GM19328 (cell line): Measurements from ENCODE around the gene TNS1.

Experiments
- ATAC-seq: cut with Tn5 transposase; IDR thresholded peaks from one replicate; pipeline ENCODE4 v1.9.1; 2021; ENCODE audit warnings: mild to moderate bottlenecking, moderate library complexity; ENCODE audit not compliant: unreplicated experiment

The TNS1 gene

DNA sequence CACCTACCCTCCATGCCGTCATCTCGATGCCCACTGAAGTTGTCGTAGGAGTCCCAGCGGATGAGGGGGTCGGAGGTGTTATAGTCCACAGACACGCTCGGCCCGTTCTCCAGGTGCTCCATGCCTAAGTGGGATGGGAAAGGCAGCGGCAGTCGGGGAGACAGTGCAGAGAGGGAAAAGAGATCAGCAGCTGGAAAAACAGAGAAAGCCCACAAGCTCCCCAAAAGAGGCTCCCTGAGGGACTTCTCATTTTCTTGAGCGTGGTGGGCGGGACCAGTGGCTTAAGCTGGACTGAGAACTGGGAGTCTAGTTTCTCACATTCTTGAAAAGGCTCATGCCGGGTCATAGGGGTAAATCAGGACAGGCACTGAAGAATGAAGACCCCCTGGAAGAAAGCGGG is 121.9 kb downstream of the TNS1 start:
- ATAC-seq: no peak

DNA sequence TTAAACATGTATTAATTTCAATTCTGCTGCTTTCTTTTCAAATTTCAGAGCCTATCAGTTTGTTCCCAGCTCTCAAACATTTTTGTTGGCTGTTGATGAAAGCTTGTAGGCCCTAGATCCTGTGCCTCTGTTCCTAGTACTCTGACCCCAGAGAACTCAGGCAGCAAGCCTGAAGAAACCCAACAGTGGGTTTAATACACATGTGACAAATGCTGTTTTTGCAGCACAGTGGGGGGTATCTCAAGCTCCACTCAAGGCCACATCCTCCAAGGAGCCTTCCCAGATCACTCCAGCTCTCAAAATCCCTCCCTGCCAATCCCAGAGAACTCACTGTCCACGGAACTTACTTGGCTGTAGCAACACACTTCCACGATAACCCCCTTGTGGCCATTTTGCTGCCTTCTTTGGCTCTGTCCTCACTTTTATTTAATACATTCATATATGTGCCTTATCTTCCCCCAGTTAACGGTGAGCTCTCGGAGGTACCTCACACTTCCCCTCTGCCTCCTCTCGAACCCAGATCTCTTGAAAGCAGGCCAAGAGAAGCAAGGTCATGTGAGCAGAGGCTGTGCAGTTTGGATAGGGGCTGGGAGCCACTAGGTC is 122.4 kb downstream of the TNS1 start:
- no peak for ATAC-seq

DNA sequence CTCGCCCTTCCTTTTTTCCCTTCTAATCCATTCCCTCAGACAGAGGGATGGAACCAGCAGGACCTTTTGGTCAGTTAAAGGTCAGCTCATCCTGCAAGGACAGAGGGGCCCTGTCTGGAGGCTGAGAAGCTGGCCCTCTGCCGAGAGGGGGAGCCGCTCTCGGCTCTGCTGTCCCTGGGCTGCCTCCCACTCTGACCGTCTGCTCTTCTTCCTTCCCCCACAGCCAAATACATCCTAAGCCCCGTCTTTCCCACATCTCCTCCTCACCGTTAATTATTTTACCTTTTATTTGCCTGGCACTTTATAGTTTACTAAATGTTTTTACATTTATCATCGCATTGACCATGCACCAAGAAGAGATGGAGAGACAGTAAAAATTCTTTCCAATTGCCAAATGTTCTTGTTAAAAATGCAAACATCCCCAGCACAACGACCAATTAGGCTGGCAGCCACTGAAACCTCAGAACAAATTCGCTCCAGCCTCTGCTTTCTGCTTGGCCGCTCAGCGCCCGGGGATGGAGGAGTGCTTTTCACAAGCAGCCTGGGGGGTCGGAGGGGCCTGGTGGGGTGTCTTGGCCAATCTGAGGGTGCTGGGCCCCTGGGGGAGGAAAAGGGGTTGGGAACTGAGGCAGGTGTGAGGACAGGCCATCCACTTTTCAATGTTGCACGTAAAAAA is 123.7 kb downstream of the TNS1 start:
- ATAC-seq: no peak

DNA sequence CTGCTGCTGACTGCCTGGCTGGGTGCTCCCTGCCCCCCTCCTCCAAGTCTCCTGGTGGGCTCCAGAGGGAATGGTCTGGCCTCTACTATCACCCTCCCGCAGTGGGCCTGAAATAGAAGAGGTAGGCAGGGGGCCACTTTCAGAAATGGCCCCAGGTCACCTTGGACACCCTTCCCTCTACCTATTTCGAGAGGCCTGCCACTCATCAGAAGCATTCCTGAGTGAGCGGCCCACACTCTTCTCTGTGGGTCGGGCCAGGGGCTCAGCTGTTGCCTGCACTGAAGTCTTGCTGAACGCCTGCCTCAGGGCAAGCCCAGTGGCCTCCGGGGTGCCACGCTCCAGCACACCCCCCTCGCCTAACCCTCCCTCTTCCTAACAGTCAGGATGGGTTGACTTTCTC is 124.9 kb downstream of the TNS1 start:
- ATAC-seq: no peak

DNA sequence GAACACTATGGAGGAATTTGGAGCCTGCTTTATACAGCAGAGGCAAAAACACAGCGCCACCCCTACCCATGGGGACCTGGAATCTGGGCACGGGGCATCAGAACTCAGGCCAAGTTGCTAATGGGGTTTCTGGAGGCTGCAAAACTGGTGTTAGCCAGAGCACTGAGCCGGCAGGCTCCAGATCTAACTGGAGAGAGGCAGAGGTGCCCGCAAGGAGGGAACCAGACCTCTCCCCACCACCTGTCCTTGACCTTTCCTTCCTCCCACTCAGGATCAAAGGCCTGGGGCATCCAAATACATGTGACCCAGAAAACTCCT is 126.6 kb downstream of the TNS1 start:
- no peak for ATAC-seq

DNA sequence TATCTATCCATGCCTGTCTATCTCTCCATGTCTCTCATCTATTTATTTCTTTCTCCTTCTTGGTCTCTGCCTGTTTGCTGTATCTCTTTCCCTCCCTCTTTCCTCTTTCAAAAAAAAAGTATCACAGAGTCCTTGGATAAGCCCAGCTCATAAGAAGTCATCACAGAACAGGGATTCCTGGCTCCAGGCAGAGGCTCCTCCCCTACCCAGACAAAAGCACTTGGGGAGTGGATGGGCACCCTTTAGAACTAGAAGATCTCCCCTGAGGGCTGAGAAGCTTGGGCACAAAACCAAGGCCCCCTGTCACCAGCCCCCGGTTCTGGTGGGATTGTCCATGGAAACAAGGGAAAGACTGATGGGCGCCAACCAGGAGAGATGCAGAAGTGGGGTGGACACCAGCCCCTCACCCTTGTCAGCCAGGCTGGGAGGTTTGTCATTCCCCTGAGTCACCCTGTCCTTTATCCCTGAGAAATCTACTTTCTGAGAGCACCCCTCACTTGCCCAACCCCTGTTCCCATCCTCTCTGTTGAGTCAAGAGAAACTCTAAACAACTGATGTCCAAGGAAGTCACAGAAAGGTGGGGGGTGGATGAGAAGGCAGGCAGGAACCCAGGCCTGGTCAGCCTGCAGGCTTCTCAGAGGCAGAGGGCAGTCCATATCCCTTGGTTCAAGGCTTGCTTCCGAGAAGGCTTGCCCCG is 127.1 kb downstream of the TNS1 start:
- no peak for ATAC-seq

DNA sequence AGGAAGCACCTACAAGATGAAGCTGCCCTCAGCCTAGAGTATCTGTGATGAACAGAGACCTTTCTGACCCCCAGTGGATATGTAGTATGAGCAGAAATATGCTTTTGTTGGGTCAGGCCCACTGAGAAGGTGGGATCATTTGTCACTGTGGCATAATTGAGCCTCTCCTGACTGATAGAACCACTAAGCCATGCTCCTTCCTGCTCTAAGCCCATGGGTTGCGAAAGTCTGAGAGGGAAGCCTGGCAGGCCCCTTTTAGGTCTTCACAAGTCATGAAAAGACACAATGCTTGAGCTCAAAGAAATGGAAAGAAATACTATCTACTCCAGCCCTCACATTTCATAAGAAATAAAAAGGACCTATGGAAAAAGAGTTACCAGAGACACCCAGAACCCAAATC is 127.7 kb downstream of the TNS1 start:
- ATAC-seq: no peak

DNA sequence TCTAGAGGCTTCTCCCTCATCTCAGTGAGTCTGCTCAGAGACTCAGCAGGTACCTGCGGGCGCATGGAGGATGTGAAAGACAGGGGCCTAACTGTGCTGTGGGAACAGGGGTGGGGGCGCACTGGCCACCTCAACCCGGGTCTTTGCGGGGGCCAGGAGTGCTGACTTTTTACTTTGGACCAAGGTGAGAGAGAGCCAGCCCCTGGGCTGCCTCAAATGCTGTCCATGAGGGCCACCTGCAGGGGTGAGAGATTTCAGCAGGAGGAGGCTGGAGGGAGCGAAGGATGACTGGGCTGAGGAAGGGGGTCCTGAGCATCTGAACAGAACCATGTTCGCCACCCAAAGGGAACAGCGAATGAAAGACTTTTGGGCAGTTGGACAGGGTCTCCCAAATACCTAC is 129.4 kb downstream of the TNS1 start:
- ATAC-seq: no peak

DNA sequence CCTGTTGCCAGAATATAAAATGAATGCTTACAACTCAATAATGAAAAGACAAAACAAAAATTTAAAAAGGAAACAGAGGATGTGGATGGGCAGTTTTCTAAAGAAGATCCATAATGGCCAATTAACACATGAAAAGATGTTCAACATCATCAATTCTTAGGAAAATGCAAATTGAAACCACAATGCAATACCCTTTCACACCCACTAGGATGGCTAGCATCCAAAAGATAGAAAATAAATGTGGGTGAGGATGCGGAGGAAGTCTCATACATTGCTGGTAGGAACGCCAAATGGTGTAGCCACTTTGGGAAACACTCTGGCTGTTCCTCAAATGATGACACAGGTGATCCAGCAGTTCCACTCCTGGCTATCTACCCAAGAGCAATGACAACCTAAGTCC is 130.5 kb downstream of the TNS1 start:
- no peak for ATAC-seq

DNA sequence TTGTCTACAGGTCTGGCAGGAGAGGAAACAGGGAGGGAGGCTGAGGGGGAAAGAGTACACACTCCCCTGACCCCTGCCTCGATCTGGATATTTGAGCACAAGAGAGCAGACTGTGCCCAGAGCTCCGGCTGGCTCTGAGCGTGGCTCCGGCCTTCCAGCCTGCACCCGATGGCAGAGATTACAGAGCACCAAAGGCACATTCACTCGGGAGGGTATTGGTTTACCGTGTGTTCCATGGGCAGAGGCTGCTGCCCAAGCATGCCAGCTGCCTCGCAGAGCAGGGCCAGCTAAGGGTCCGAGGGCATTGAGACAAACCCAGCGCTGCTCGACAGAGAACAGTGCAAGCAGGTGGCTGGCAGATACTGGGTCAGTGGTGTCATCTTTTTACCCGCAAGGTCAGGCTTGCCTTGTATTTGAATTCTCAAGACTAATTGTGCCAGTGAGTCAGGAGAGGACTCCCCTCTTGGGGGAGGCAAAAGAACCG is 132.2 kb downstream of the TNS1 start:
- ATAC-seq: no peak

DNA sequence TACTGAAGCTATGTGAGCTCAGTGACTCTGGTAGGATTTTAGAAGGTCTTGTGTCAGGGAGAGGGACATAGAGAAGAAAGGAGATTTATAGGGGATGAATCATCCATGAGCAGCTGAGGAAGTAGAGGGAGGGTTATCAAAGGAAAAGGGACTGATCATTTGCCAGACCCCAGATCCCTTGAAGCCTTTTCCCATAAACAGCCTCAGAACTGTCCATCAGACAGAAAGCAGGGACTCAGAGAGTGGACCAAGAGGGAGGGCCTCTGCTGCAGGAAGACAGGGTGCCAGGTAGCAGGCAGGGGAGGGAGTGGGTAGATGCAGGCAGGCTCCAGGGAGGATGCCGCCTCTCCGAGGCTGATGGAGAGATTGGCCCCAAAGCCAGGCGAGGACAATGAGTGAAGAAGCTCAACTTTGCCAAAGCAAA is 133.9 kb downstream of the TNS1 start:
- no peak for ATAC-seq

DNA sequence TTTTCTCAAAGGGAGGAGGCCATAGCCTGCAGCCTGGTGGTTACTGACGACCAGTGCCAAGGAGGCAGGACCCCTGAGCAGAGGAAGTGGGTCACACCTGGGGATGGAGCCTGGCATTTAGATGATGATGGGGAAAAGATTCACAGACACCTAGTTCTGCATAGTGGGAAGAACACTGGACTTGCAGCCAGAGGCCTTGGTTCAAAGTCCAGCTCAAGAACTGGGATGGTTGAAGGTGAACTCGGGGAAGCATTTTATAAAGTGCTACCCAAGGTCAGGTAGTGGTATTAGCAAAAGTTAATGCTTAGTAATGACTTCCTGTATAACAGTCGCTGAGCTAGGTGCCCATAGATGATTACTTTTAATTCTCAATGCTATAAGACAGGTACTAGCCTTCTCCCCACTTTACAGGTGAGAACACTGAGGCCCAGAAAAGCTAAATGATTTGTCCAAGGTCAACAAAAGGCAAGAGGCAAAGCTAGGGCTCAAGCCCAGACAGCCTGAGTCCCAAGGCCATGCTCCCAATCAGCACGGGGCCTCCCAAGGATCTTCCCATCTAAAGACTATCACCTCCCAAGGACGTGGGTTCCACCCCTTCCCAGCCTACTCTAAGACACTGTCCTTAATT is 134.4 kb downstream of the TNS1 start:
- no peak for ATAC-seq

DNA sequence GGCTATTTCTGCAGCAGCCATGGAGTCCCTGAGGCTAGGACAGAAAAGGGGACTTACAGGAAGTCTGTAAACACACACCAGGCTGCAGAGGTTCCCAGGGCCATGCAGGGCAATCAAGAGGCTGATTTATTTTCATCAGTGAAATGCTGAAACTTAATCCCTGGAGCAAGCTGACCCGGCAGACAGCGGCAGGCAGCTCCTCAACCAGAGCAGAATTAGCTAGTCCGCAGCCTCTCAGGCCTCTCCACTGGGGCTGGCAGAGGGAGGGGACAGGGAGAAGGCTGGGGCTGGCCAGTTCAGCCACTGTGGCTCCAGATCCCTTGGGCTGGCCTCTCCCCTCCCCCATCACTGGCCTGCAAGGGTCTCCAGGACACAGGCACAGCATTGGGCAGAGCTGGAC is 136.3 kb downstream of the TNS1 start:
- no peak for ATAC-seq

DNA sequence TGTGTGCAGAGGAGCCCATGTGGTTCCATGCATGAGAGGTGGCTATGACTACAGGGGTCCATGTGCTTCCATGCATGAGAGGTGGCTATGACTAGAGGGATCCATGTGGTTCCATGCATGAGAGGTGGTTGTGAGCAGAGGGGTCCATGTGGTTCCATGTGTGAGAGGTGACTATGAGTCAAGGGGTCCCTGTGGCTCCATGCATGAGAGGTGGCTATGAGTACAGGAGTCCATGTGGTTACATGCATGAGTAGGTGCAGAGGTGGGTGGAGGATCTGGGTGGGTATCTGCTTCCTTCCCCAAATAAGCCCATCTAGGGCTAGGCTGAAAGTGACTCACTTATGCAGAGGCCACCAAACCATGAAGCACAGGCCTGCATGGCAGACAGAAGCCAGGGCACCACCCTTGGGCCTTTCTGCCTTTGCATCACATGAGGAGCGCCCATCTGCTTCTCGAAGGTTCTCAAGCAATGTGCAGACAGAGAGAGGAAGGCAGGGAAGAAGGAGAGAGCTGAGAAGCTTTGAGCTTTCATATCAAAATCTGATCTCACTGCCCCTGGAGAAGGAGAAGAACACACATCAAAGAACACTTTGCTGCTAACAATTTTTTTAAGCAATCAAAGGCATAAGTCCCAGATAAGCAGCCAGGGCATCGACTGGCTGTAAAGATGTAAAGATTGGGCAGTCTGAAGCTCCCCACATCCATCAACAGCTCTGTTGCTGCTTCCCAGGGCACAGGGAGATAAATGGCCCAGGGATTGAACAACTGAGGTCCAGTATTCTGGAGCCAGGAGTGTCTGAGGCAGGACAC is 137.6 kb downstream of the TNS1 start:
- ATAC-seq: no peak

DNA sequence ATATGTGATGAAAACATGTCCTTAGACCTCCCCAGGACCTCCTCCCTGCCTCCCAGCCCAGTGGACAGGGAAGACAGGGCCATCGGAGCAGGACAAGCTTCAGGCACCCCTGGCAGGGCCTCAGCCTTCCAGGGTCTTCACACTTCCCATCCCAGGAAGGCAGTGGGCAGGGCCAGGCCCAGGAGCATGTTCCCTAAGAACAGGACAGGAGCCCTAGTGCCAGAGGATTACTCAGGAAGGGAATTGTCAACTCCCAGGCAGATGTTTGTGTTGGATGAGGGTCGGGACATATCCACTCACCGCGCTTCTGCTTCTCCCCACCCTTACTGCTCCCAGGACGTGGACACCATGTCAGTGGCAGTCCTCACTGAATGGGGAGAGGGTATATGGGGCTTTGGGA is 138.9 kb downstream of the TNS1 start:
- ATAC-seq: no peak

DNA sequence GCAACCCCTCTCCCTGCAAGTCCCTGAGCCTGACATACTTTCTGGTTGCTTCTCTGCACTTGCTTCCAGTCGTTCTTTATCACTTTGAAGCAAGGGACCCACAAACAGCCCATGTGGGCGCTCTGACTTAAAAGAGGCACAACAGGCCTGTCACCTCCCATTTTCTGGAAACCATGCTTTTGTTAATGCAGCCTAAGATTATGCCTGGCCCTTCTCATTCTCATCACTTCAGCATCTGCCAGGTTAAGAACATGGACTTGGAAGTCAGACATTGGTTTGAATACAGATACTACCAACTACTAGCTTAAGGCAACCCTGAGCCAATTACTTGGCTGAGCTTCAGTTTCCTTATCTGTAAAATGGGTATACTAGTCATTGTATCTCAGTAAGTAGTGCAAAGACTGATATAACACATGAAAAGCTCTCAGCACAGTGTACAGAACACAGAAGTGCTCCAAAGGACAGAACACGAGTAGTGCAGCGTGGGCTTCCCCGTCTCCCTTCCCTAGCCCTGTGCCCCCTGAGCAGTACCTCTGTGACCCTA is 141.4 kb downstream of the TNS1 start:
- ATAC-seq: no peak

DNA sequence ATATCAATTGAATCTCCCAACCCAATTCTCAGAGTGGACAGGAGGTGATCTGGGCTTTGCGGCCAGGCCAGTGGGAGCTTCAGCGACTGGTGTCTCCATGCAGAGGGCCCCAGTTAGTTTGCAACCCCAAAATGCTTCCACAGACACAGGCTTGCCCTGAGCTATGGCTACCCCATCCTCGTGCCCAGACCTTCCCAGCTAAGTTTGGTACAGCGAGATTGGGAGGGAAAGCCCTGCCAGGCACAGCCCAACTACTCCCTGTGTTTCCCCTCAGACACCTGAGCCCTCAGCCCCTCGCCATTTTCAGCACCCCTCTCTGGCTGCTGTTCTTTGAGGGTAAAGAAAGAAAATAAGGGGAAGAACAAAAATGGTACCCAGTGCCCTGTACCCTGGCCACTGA is 142.9 kb downstream of the TNS1 start:
- no peak for ATAC-seq

DNA sequence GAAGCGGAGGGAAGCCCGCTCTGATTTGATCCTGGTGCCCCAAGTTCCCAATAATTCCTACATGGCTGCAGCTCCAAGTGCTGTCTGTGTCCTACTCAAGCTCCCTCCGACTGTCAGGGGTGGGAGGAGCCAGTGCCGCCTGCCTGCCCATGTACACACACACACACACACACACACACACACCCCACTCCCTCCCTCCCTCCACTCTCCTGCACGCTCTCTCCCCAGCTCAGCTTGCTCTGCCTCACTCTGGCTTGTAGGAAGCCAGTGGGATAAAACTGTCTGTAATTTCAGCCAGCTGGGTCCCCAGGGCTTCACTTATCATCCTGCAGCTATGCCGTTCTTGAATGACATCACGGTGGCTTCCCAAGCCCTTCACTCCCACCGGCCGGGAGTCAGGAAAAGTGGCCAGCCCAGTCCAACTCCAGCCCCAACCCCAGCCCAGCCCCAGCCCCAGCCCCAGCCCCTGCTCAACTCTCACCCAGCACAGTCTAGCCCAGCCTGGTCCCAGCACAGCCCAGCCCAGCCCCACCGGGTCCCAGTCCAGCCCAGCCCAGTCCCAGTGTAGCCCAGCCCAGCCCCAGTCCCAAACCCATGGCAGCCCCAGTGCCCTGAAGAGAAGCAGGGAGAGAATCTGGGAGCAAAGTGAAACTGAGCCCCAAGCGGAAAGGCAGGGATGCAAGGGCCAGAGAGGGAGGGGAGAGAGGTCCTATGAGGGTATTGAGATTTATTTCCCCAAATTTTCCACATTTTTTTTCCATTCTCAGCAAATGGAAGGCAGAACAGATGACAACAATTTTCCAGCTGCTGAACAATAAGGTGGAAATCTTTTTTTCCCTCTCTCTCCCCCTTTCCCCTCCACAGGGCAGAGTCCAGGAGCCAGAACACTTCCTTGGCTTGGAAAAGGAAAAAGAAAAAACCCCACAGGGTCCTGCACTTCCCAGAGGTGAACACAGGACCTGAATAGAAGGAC is 144.0 kb downstream of the TNS1 start:
- ATAC-seq: no peak

DNA sequence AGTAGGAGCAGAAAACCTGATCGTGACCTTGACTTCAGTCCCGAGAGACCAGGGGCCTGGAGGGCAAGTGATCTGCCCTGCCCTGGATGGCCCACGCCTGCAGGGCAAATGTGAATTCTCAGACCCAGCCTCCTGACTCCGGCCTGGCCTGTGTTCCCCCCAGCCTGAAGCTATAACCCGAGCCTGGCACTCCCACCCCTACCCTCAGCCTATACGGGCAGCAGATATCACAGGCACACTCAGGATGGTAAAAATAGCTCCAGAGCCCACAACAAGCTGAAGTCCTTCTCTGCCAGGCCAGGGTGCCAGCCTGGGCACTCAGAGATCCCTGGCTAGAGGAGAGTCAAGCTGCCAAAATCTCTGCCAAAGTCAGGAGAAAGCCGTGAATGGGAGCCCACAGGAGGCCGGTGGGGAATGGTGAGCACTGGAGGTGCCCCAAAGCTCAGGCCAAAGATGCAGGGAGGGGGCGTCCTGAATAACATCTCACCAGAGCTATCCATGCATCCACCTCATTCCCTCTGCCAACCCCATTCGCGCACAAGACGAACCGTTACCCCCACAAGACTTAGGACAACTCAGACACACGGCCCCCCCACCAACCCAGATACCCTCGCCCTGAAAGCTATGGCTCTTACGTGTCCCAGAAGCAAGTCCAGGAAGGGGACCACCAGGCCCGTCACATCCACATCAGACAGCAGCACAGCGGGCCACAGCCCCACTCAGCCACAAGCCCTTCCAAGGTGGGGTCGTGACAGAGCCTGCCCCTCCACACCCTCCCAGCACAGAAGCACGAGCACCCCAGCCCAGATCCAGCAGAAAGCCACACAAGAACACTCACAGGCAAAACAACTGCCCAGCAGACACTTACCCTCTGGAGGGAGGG is 144.9 kb downstream of the TNS1 start:
- ATAC-seq: no peak
